Epithelial cell of prostate (primary cell): ENCODE measurements around the gene UBE2V1.
"Not testable (repeated sequence)": the region's sequence is repeated elsewhere in the genome, so short reads cannot be mapped to it uniquely, and the experiment has no call there.

ENCODE experiments used
- DNase-seq: peaks from one replicate; pipeline ENCODE4 v3.0.0-alpha.2; 2011; ENCODE audit warnings: low read depth, low spot score
- H3K27ac ChIP-seq: fragments of 450-650 bp; 2 replicates; pipeline ENCODE4 v1.5.1; 2017; ENCODE audit warnings: mild to moderate bottlenecking

UBE2V1 gene

DNA sequence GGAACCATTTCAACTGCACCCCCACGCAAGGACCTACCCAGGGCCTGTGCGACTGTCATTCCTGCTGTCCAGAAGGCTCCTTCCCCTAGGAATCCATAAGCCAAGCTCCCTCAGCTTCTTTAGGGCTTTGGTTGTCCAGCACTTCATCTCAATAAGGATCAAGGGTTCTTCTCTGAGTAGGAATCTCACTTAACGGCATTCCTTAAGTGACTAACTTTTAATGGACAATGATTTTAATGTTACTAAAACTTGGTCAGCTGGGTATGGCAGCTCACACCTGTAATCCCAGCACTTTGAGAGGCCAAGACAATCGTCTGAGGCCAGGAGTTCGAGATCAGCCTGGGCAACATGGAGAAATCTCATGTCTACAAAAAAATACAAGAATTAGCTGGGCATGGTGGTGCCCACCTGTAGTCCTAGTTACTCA lies 13.4 kb downstream of the UBE2V1 start:
- H3K27ac ChIP-seq = peak overlapping the region; percentile 44
- DNase-seq = no peak

DNA sequence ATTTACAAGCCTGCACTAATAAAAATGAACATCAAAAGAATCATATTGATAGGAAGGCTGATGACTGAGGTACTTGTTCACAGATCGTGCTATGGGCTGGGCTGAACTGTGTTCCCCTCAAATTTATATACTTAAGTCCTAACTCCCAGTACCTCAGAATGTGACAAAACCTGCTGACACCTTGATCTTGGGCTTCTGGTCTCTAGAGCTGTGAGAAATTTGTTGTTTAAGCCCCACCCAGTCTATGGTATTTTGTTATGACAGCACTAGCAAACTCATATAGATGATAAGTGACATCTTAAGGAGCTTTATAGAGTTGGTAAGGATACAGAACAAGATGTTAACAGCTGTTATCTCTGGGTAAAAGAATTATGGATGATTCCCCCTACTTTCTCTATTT lies 13.8 kb downstream of the UBE2V1 start:
- DNase-seq = no peak
- H3K27ac ChIP-seq = peak overlapping the region; percentile 44

DNA sequence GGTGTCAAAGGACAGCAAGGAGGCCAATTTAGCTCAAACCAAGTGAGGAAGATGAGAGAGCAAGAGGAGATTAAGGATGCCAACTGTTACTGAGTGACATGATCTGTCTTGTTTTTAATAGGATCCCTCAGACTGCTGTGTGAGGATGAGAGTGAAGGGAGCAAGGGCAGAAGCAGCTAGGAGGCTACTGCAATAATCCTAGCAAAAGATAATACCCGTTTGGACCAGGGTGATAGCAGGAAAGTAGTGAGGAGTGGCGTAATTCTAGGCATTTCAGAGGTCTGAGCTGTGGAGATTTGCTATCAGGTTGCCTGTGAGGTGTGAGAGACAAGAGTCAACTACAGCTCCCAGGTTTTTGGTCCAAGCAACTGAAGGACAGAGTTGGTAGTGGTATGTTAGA lies 14.7 kb downstream of the UBE2V1 start:
- peak overlapping the region; percentile 44 for H3K27ac ChIP-seq
- no peak for DNase-seq

DNA sequence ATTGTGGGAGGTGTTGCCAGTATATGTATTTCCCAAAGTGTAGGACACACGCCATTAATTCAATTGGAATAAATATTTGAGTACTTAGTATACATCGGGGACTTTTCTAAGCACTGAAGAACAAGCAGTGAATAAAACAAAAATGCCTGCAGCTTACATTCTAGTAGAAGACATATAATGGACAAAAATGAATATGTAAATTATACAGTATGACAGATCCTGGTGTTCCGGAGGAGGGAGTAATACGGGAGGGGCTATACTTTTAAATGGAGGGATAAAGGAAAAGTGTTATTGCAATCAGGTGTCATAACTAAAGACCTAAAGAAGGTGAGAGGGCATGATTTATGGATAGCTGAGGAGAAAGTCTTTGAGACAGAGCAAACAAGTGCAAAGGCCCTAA lies 15.1 kb downstream of the UBE2V1 start:
- DNase-seq = no peak
- no peak overlapping the region for H3K27ac ChIP-seq

DNA sequence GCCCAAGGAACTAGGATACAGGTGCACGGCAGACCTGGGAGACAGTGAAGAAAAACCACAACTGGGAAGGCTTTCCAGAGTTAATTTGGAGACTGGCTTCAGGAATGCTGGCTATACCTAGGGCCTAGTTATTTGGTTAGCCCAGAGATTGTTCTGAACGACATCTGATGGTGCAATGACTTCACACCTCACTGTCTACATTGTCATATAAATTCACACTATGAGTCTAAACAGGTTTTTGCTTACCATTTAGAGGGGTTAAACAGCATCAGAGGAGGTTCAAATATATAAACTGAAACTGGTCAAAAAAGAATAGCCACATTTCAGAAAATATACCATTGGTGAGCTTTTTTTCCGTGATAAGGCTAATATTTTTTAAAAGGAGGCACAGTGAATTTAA lies 16.7 kb downstream of the UBE2V1 start:
- peak overlapping the region; percentile 55 for H3K27ac ChIP-seq
- DNase-seq = no peak

GRCh38 chr20:50095476-50096078 lies 17.4 kb downstream of the UBE2V1 start:
- no peak for DNase-seq

GRCh38 chr20:50094522-50094921 lies 18.4 kb downstream of the UBE2V1 start:
- no peak for DNase-seq

More at GRCh38 chr20:50095476-50096078, 17.4 kb downstream of the UBE2V1 start:
- peak overlapping the region; percentile 55 for H3K27ac ChIP-seq

GRCh38 chr20:50093240-50093639 lies 19.7 kb downstream of the UBE2V1 start:
- no peak for DNase-seq
- H3K27ac ChIP-seq = peak overlapping the region; percentile 16

More at GRCh38 chr20:50094522-50094921, 18.4 kb downstream of the UBE2V1 start:
- H3K27ac ChIP-seq = no peak overlapping the region

- no peak for DNase-seq
These were observed 20.5 kb downstream of the UBE2V1 start for GRCh38 chr20:50092436-50092835.

GRCh38 chr20:50089787-50090177 lies 23.2 kb downstream of the UBE2V1 start:
- no peak for DNase-seq
- H3K27ac ChIP-seq = no peak overlapping the region

More at GRCh38 chr20:50092436-50092835, 20.5 kb downstream of the UBE2V1 start:
- peak overlapping the region; percentile 16 for H3K27ac ChIP-seq

GRCh38 chr20:50089140-50089786 lies 23.7 kb downstream of the UBE2V1 start:
- H3K27ac ChIP-seq = no peak overlapping the region
- no peak for DNase-seq

DNA sequence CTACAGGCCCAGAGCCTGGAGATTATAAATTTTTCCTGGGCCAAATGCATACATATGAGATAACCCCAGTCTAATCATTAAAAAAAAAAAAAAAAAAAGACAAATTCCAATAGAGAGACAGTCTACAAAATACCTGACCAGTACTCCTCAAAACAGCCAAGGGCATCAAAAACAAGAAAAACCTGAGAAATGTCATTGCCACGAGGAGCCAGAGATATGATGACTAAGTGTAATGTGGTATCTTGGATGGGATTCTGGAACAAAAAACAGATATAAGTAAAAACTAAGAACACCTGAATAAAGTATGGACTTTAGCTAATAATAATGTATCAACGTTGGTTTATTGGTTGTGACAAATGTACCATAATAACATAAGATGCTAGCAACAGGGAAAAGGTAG lies 24.9 kb downstream of the UBE2V1 start:
- no peak for DNase-seq

DNA sequence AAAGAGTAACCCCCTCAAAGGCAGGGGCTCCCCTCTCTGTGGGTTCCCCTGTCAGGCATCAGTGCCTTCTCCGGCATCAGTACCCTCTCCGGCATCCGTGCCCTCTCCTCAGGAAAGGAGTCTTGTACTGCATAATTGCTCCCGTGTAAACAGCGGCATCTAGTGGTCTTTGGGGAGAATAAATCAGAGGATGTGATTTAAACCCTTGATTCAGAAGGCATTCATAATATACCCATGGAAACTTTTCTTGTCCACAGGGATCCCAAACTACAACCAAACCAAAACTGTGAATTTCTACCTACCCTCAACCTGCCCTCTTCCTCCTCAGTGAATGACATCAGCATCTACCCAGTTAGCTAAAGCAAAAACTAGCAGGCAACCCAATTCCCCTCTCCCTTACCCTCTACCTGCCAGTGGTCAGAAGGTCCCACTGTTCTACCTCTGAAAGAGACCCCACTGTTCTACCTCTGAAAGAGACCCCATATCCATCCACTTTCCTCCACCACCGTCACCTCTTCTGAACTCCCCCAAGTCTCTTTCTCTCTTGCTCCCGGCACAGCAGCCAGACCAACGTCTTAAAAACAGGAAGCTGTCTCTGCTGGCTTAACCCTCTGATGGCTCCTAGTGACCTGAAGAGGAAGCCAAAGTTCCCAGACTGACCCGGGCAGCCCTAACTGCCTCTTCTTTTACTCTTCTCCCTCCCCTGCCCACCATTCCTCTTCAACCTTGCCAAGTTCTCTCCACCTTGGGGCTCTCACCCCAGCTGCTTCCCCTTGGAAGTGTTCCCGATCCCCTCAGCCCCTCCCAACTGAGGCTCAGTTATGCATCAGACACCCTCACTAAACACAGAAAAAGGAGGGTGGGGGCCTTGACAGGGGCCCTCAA lies 27.2 kb downstream of the UBE2V1 start:
- H3K27ac ChIP-seq = peak overlapping the region; percentile 60
- DNase-seq = no peak

More for the DNA sequence above, 24.9 kb downstream of the UBE2V1 start:
- H3K27ac ChIP-seq = peak overlapping the region; percentile 60

GRCh38 chr20:50085146-50085480 lies 27.8 kb downstream of the UBE2V1 start:
- no peak overlapping the region for H3K27ac ChIP-seq
- DNase-seq = no peak

GRCh38 chr20:50083034-50083433 lies 29.9 kb downstream of the UBE2V1 start:
- H3K27ac ChIP-seq = no peak overlapping the region
- DNase-seq = no peak

GRCh38 chr20:50082056-50082455 lies 30.9 kb downstream of the UBE2V1 start:
- DNase-seq, H3K27ac ChIP-seq: not testable (repeated sequence)

- DNase-seq = no peak
- H3K27ac ChIP-seq = no peak overlapping the region
These were observed 34.9 kb downstream of the UBE2V1 start for GRCh38 chr20:50077818-50078601.

DNA sequence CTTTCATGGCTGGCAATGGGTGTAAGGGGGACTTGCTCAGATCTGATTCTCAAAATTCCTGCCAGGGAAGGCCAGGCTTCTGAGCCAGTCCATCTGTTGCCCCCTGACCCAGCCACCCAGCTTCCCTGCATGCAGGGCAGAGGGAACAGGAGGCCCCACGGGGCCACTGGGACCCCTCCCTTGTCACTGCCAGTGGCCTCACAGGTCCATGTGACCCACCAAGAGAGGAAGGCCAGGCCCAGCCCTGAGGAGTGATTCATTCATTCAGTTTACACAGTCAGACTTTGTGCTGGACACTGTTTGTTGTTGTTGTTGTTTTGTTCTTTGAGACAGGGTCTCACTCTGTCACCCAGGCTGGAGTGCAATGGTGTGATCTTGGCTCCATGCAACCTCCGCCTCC lies 39.5 kb downstream of the UBE2V1 start:
- no peak overlapping the region for H3K27ac ChIP-seq
- DNase-seq = no peak

- DNase-seq = no peak
- H3K27ac ChIP-seq = no peak overlapping the region
These were observed 41.7 kb downstream of the UBE2V1 start for GRCh38 chr20:50071039-50071888.
